NCI-H1930 (cell line): Measurements from ENCODE around the gene TBC1D10A.
"Not testable (repeated sequence)": the region's sequence is repeated elsewhere in the genome, so short reads cannot be mapped to it uniquely, and the experiment has no call there.

ENCODE experiments used
- DNase-seq, 2 experiments: peaks; one replicate each; lab custom pipeline; 2025; lab: John Stamatoyannopoulos, UW

TBC1D10A gene

DNA sequence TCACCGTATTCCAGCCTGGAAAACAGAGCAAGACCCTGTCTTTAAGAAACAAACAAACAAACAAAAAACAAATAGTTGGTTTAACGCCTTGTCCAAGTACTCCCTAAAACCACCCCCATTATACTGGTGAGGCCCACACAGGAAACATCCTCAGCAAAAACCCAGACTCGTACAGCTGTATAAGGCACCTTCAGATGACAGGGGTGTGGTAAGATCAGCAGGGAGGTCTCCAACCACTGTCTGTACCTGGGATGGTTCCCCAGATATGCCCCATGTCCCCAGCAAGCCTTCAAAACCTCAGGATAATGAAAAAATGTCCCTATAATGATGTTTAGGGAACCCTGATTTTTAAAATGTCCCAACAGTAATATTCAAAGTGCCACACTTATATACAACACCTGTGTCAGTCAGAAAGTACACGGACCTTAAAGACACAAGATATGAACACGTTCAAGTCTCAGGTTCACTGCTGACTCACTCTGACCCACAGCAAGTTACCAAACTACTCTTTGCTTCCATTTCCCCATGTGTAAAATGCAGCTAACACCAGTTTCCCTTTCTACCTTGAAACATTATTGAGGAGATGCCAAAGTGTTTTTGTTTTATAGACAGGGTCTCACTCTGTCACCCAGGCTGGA, 20.6 kb upstream of the TBC1D10A start:
- DNase-seq = no peak

DNA sequence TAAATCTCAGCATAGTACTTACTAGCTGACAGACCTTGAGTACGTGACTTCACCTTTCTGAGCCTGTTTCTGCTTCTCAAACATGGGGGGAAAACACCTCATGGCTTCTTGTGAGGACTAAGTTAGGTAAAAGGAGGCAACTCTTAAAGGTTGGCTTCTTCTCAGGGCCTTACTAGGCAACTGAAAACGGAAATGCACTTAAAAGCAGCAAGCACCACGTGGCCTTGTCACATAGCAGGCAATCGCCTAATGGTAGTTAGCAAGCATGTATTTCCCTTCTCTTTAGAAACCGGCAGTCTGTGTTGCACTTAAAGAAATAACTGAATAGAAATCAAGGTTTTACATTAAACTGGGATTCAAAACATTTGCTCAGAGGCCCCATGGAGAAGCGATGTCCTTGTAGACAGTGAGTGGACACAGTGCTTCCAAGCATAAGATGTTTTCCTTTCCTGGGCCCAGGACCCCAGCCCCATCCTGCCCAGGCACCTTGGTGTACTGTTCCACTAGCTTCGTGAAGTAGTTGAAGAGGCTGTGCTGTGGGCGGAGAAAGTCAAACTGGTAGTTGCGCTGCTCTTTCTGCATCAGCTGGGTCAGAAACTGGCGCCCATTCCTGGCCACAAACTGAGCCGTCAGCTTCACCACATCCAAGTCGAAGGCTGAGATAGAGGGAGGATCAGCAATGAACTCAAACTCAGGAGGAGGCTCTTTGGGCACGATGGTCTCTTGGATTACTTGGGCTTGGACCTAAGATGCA, 17.9 kb upstream of the TBC1D10A start:
- DNase-seq = no peak

DNA sequence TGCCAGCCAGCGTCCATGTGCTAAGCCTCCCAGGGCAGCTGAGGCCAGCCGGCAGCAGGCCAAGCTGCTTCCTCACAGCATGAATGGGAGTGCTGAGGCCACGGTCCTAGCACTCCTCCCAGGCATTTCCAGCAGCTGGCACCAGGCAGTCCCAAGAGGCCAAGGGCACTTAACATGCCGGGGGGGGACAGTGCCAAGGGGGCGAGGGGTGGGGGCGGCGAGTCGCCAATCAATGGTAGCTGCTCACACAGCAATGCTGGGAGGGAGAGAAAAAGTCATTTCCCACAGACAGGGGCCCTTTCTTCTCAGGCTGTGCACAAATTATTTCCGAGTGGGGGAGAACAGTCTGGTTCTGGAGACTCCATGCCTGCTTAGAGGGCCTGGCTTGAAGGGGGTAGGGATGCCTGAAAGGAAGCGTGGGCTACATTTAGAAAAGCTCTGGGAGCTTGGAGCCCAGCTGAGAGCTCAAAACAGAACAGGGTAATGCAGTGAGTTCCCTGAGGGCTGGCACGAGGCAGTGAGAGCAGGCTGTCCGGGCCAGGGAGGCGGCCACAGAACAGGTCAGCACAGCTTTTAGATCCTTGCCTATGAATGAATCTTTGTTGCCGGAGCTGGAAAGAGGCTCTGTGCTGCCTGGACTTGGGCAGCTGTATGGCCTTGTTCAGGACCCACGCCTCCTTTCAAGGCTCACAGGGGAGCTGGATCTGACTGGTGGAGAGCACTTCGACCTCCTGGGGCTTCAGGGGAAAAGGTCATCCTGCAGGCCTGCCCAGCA, 14.4 kb upstream of the TBC1D10A start:
- no peak for DNase-seq

DNA sequence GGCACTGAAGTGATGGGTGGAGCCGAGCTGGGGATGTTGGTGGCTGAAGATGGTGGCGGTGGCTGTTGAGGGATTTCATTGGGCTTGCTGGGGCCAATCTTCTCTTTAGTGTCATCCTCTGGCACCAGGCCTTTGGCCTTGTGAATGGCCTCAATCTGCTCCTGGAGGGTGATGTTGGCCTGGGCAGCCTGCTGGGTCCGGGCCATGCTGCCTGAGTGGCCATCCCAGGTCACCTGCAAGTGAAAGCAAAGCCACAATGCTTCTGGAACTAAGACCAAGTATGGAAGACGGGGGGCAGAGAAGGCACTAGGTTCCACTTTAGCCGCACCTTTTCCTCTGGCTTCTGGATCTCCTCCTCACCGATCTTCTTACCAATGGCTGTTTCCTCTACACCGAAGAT, 12.1 kb upstream of the TBC1D10A start:
- no peak for DNase-seq

DNA sequence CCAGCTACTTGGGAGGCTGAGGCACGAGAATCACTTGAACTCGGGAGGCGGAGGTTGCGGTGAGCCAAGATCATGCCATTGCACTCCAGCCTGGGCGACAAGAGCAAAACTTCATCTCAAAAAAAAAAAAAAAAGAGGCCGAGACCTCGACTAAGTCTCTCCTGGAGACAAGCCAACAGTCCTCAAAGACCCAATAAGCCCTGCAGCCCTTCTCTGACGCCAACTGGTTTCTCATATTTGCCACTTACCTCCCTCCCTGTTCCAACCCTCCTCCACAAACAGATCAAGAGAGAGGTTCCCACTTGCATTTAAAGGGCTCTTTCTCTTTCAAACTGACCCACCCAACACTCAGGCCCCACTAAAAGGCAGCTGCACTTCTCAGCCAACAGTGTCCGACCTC, 11.6 kb upstream of the TBC1D10A start:
- DNase-seq = not testable (repeated sequence)

DNA sequence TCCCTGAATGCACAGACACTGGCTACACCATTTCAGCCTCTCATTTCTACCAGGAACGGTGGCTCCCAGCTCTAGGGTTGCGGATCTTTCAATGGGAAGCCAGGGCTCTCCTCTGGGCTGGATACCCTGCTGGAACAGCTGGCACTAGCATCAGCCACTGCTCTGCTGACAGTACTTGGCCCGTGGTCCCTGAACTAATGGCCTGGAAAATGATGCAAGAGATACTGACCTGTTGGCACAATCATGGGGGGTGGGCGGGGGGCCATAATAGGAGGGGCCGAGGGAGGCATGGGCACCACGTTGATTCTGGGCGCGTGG, 10.7 kb upstream of the TBC1D10A start:
- no peak for DNase-seq

DNA sequence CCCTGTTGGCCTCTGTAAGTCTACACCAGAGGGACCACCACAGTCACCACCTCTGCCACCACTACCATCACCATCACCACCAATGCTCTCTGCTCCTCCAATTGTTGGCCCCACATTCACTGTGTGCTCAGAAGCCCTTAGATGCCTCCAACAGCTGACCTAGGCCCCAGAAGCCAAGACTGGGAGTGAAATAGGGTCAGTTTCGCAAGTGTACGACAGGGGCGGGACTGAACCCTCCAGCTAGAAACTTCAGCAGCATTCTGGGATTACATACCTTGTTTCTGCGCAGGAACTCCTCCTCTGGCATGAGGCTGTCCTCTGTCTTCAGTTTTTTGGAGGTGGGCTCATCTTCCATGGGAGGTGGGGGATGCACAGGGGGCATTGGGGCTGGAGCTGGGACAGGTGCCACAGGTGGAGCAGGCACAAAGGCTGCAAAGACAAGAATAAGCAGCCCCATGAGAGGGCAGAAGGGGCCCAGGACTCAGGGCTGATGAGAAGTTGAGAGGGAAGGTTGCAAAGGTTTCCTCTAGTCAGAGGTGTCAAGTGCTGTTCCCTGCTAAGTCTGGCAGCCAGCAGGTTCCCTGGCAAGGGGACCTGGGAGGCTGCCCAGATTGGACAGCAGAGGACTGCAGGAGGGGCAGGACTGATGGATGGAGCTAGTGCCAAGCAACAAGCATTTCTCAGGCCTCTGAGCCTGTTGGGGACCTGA, 10.2 kb upstream of the TBC1D10A start:
- no peak for DNase-seq

DNA sequence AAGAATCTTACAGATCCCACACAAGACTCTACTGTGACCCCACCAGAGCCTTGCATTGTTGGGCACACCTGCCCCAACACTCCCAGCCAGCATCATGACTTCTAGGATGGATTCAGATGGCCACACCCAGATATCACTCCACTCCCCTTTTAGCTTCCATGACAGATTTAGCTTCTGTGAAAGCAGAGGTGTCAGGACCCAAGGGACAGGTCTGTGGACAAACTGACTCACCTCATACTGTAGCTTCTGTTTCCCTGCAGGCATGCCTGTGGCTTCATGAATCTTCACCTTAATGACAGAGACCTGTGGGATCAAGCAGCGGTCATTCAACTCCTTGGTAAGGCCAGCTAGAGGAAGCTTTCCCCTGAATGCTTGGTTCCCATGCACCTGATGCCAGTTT, 8.5 kb upstream of the TBC1D10A start:
- no peak for DNase-seq

DNA sequence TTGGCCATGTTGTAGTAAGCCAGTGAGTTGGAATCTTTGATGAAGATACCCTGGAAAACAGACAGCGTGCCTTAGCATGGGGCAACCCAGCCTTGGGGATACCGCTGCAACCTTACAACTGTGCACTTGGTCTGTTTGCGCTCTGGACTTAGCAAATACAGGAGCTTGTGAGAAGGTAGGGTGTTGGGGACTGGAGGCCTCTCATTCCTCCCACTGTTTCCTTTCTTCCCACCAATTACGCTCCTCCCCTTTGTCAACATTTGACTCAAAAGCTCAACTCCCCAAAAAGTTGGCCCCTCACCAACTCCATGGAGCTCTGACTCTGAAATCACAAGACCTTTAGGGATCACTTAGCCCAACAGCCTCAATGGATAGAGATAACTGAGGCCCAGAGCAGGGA, 7.9 kb upstream of the TBC1D10A start:
- DNase-seq = no peak

DNA sequence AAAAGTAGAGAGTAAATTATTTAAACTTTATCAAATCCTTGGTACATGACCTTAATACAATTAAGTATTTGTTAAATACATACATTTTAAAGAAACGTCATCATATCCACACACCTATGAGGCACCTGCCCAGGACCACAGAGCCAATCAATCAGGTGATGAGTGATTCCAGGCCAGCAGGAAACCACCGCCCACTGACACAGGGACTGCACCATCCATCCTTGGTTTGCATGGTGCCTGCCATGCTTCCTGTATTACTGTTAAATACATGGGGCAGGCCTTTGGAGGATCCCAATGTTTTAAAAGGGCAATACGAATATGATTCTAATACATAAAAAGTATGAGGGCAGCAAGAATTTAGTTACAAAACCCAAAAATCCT, 7.0 kb upstream of the TBC1D10A start:
- DNase-seq = no peak

DNA sequence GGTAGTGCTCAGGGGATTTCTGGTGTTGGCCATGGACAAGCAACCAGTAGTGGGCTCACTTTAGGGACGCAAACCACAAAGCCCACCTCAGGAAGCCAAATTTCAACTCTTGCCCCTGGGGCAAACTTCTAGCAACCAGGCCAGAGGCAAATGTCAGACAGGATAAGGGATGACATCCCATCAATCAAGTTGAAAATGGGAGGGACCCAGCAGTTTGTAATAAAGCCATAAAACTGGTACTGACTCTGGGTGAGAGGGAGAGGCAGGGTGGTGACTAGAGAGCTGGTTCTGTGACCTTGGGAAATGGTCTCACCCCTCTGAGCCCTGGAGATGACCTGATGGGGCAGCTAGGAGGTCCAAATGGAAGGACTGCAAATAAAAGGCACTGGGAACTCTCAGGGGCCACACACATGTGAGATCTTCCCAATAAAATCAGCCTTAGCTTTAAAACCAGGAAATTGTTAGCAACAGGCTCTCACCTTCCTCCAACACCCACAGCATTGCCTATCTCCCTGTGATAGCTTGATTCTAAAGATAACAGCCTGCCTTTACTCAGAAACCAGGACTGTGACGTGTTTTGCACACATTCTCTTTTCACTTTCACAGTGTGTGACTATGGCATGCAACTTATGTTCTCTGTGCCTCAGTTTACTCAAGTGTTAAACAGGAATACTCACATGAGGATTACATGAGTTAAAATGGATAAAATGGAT, 6.4 kb upstream of the TBC1D10A start:
- DNase-seq = no peak

DNA sequence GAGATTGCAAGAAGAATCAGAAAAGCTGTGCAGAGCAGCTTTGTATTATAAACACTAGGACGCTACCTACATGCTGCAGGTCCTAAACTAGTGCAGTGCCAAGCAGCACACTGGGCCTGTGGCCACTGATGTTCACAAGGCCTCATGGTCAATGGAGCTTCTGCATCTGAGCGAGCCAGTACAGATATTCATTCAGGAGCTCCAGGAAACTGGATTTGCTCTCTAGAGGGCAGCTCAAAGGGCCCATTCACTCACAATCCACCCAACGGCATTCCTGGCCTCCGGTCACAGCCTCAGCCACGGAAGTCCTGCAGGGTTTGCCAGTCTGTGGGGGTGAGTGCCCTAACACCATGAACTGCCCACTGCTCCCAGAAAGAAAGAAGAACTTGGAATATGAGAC, 5.8 kb upstream of the TBC1D10A start:
- no peak for DNase-seq

DNA sequence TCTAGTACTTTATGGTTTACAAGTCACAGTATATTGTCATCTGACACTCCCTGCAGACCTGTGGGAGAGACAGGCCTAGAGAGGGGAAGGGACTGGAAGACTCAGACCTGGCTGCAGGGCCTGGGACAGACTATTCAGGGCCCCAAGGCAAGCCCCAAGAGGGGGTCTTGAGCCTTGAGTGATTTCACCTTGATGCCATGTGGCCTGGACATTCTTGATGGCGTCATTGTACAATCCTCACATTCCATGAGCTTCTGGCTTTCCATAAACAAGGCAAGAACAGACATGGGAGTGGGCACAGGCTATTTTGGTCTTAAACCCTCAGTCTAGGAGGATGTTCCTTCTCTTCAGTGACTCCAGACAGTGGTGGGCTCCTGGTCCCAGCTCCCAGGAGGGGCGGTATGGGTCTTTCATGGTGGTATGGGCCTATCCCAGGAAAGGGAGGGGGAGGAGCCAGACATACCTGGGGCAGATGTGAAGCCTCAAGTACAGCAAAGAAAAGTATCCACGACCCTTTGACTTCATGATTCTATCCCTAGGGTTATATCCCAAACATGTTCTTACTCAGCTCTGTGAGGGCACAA, 1.8 kb upstream of the TBC1D10A start:
- no peak for DNase-seq

DNA sequence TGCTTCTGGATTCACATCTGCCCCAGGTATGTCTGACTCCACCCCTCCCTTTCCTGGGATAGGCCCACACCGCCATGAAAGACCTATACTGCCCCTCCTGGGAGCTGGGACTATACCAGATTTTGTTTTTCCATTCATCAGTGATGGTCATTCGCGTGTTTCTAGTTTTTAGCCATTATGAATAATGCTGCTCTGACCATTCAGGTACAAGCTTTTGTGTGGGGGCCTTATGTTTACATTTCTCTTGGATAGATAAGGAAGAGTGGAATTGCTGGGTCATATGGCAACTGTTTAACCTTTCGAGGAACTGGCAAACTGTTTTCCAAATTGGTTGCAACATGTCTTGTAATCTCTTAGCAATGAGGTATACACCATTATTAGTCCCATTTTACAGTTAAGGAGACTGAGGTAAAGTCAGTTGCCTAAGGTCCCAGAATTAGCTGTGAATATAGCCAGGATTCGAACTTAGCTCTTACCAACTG, 1.2 kb upstream of the TBC1D10A start:
- DNase-seq = no peak

DNA sequence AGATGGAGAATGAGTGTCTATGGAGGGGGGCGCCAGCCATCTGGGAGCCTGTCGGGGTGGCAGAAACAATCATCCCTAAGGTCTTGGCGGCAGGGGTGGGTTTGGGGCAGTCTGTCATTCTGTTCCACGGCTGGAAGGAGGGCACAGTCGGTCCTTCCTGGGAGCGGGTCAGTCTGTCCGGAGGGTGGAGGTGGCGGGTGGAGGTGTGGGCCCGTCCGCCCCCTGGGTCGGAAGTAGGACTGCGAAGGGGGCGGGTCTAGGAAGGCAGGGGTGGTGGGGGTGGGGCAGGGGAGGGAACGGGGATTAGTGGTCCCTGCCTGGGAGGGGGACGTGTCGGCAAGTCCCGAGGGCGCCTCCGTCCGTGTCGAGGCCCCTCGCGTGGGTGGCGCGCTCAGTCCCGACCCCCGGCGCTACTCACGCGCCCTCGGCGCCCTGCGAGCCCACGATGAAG, 461 bp downstream of the TBC1D10A start:
- DNase-seq = no peak

DNA sequence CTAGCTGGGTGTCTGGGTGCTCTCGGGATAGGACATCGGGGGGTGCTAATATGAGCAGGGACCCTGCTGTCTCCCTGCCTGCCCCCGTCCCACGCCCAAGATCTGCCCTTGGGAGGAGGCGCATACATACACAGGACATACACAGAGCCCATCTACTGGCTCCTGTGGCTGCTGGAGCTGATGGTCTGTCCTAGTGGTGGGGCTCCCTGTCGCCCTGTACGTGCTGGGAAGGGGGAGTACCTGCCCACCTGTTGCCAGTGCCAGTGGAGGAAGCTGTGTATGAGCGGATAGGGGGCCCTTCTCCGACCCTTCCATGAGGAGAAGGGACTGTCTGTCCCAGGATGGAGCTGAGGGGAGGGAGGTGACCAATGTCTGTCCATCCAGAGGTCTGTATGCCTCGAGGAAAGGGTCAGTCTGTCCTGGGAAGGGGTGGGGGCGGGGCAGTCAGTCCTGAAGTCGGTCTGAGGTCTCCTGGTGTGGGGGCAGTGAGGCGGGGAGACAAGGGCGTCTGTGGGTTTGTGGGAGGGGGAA, 952 bp downstream of the TBC1D10A start:
- DNase-seq = no peak

DNA sequence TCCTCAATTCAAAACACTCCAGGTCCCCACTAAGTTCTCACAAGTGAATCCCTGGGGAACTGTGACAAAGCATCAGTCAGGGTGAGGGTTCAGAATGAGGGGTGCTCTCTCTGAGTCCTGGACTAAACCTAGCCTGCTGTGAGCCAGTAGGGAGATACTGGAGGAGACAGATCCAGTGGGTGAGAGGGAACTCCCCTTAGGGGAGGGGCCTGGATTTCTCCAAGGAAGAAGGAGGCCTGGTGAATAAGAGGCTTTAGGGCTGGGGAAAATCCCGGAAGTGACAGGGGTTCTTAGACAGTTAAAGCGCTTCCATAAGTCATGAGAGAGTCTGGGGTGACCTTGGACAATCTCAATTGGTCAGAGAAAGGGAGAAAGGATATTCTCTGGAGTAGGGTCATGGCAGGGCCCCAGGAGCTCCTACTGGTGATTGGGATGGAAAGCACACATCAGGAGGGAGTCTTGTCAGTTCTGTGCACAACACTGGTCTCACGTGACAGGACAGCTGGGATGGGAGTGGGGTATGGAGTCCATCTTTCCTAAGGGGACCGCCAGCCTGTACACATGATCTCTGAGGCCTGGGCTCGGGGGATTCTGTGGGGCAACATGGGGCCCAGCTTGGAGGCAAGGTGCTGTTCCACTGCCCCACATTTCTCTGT, 1.5 kb downstream of the TBC1D10A start:
- no peak for DNase-seq

DNA sequence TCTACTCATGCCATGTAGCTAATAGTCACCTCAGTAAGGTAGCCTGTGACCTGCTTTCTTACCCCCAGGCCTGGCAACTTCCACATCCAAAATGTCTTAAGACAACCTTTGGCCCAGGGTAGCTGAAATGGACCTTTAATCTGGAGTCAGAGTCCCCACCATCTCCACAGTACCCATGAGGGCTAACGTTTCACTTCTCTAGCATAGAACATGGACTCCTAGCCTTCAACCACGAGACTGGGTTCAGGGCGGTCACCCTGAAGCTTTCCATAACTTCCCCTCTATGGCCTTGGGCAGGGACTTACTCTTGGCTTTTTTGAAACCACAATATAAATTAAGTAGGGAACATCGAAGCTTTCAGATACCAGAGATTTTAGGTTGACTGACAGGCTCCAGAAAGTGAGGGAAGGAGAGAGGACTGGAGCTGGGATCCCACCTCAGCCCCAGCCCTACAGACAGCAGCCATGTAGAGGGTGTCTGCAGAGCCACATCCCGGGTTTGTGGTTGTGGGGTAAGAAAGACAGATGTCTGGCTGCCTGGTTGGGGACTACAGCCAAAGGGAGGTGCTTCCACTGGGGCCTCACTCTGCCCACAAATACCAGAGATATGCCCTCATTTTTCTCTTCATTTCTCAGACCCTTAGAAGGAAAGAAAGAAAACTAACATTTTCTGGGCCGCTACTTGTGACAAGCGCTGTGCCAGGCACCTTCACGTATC, 2.6 kb downstream of the TBC1D10A start:
- DNase-seq = no peak

DNA sequence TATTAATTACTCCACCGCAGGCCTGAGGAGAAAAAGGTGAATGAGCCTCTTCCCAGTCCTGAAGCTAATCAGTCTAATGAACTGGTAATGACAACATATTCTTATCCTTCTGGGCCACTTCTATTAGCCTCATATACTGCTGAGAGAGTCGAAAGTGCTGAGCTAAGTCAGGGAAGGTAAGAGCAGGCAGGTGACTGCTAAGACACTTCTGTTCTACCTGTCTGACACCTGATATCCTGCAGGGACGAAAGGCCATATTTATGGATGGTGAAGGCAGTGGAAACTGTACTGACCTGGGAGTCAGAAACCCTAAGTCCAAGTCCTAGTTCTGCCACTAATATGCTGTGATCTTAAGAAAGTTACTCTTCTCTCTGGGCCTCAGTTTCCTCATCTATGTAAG, 3.5 kb downstream of the TBC1D10A start:
- no peak for DNase-seq

DNA sequence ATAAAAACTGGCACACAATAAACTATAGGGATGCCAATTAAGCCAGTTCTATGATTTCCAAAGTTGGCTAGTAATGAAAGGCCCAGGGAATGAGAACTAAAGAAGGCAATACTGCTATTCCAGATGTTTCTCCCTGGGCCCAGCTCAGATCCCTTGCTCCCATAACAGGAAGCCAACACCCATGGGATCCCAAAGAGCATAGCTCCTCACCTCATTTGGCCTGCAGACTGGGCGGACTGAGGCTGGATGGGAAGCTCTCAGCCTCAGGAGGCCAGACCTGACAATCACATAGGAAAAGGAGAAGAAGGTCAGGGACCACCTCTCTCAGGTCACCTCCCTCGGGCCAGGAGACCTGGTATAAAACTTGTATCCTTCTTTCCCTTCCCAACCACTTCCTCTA, 5.3 kb downstream of the TBC1D10A start:
- DNase-seq = no peak
